Measurements from ENCODE around the gene SPTLC1.

Gene SPTLC1

GRCh38 chr9:92064711-92065110, 50.5 kb downstream of the SPTLC1 start:
- Histone ChIP-seq H3K9ac (ENCODE audit: low read length) (no peak overlapping the region), H3K27me3 (replicated peaks; ENCODE audit: control insufficient read depth, insufficient read depth, low read length) (no peaks in the 10 kb centered on the region), H3K36me3 (ENCODE audit: control insufficient read depth, insufficient read depth, low read length, severe bottlenecking) (peaks cover 63% of the 10 kb centered on the region), H3K9me3 (ENCODE audit: control insufficient read depth, low read length) (peaks cover 31% of the 10 kb centered on the region), H3K4me1 (ENCODE audit: control insufficient read depth, insufficient read depth, low read length) (peaks cover 14% of the 10 kb centered on the region), H3K4me3 (ENCODE audit: low read length) (no peak overlapping the region)
- DNase-seq (ENCODE audit: low read depth): peak; percentile 80

GRCh38 chr9:92061184-92061583, 54.0 kb downstream of the SPTLC1 start:
- no peak overlapping the region for H3K4me3 ChIP-seq (ENCODE audit: low read length)
- no peak for DNase-seq (ENCODE audit: low read depth)
- no peak overlapping the region for H3K9ac ChIP-seq (ENCODE audit: low read length)
- H3K9me3 ChIP-seq (ENCODE audit: control insufficient read depth, low read length): peaks cover 31% of the 10 kb centered on the region
- H3K27me3 ChIP-seq (replicated peaks; ENCODE audit: control insufficient read depth, insufficient read depth, low read length): no peaks in the 10 kb centered on the region
- H3K36me3 ChIP-seq (ENCODE audit: control insufficient read depth, insufficient read depth, low read length, severe bottlenecking): peaks cover 51% of the 10 kb centered on the region
- peaks cover 26% of the 10 kb centered on the region for H3K4me1 ChIP-seq (ENCODE audit: control insufficient read depth, insufficient read depth, low read length)

GRCh38 chr9:92059661-92060060, 55.6 kb downstream of the SPTLC1 start:
- H3K27me3 ChIP-seq (replicated peaks; ENCODE audit: control insufficient read depth, insufficient read depth, low read length): no peaks in the 10 kb centered on the region
- DNase-seq (ENCODE audit: low read depth): no peak
- peaks cover 57% of the 10 kb centered on the region for H3K36me3 ChIP-seq (ENCODE audit: control insufficient read depth, insufficient read depth, low read length, severe bottlenecking)
- H3K4me3 ChIP-seq (ENCODE audit: low read length): no peak overlapping the region
- no peak overlapping the region for H3K9ac ChIP-seq (ENCODE audit: low read length)
- peaks cover 31% of the 10 kb centered on the region for H3K9me3 ChIP-seq (ENCODE audit: control insufficient read depth, low read length)
- peaks cover 18% of the 10 kb centered on the region for H3K4me1 ChIP-seq (ENCODE audit: control insufficient read depth, insufficient read depth, low read length)

- peaks cover 30% of the 10 kb centered on the region for H3K9me3 ChIP-seq (ENCODE audit: control insufficient read depth, low read length)
- no peak for DNase-seq (ENCODE audit: low read depth)
- no peaks in the 10 kb centered on the region for H3K27me3 ChIP-seq (replicated peaks; ENCODE audit: control insufficient read depth, insufficient read depth, low read length)
- H3K4me3 ChIP-seq (ENCODE audit: low read length): no peak overlapping the region
- peaks cover 12% of the 10 kb centered on the region for H3K4me1 ChIP-seq (ENCODE audit: control insufficient read depth, insufficient read depth, low read length)
- H3K36me3 ChIP-seq (ENCODE audit: control insufficient read depth, insufficient read depth, low read length, severe bottlenecking): peaks cover 59% of the 10 kb centered on the region
- H3K9ac ChIP-seq (ENCODE audit: low read length): no peak overlapping the region
Measured at GRCh38 chr9:92058723-92059444, 56.3 kb downstream of the SPTLC1 start.

GRCh38 chr9:92058026-92058425, 57.2 kb downstream of the SPTLC1 start:
- peaks cover 60% of the 10 kb centered on the region for H3K36me3 ChIP-seq (ENCODE audit: control insufficient read depth, insufficient read depth, low read length, severe bottlenecking)
- H3K4me1 ChIP-seq (ENCODE audit: control insufficient read depth, insufficient read depth, low read length): peaks cover 12% of the 10 kb centered on the region
- H3K27me3 ChIP-seq (replicated peaks; ENCODE audit: control insufficient read depth, insufficient read depth, low read length): no peaks in the 10 kb centered on the region
- no peak overlapping the region for H3K4me3 ChIP-seq (ENCODE audit: low read length)
- H3K9me3 ChIP-seq (ENCODE audit: control insufficient read depth, low read length): peaks cover 21% of the 10 kb centered on the region
- no peak overlapping the region for H3K9ac ChIP-seq (ENCODE audit: low read length)
- DNase-seq (ENCODE audit: low read depth): no peak

- no peak overlapping the region for H3K9ac ChIP-seq (ENCODE audit: low read length)
Measured at GRCh38 chr9:92057226-92057625, 58.0 kb downstream of the SPTLC1 start.

GRCh38 chr9:92055624-92056023, 59.6 kb downstream of the SPTLC1 start:
- no peak for DNase-seq (ENCODE audit: low read depth)
- Histone ChIP-seq H3K4me3 (ENCODE audit: low read length) (no peak overlapping the region), H3K9ac (ENCODE audit: low read length) (no peak overlapping the region), H3K27me3 (replicated peaks; ENCODE audit: control insufficient read depth, insufficient read depth, low read length) (no peaks in the 10 kb centered on the region), H3K4me1 (ENCODE audit: control insufficient read depth, insufficient read depth, low read length) (peaks cover 12% of the 10 kb centered on the region), H3K9me3 (ENCODE audit: control insufficient read depth, low read length) (no peaks in the 10 kb centered on the region), H3K36me3 (ENCODE audit: control insufficient read depth, insufficient read depth, low read length, severe bottlenecking) (peaks cover 51% of the 10 kb centered on the region)

More at GRCh38 chr9:92057226-92057625, 58.0 kb downstream of the SPTLC1 start:
- Histone ChIP-seq H3K9me3 (ENCODE audit: control insufficient read depth, low read length) (peaks cover 15% of the 10 kb centered on the region), H3K36me3 (ENCODE audit: control insufficient read depth, insufficient read depth, low read length, severe bottlenecking) (peaks cover 58% of the 10 kb centered on the region), H3K4me3 (ENCODE audit: low read length) (no peak overlapping the region), H3K27me3 (replicated peaks; ENCODE audit: control insufficient read depth, insufficient read depth, low read length) (no peaks in the 10 kb centered on the region), H3K4me1 (ENCODE audit: control insufficient read depth, insufficient read depth, low read length) (peaks cover 12% of the 10 kb centered on the region)
- no peak for DNase-seq (ENCODE audit: low read depth)

- Histone ChIP-seq H3K27me3 (replicated peaks; ENCODE audit: control insufficient read depth, insufficient read depth, low read length) (no peaks in the 10 kb centered on the region), H3K4me3 (ENCODE audit: low read length) (no peak overlapping the region), H3K9me3 (ENCODE audit: control insufficient read depth, low read length) (no peaks in the 10 kb centered on the region), H3K4me1 (ENCODE audit: control insufficient read depth, insufficient read depth, low read length) (no peaks in the 10 kb centered on the region), H3K36me3 (ENCODE audit: control insufficient read depth, insufficient read depth, low read length, severe bottlenecking) (peaks cover 70% of the 10 kb centered on the region), H3K9ac (ENCODE audit: low read length) (no peak overlapping the region)
- peak; percentile 20 for DNase-seq (ENCODE audit: low read depth)
Measured at GRCh38 chr9:92048924-92049625, 66.1 kb downstream of the SPTLC1 start.

GRCh38 chr9:92047500-92047899, 67.7 kb downstream of the SPTLC1 start:
- Histone ChIP-seq H3K4me3 (ENCODE audit: low read length) (no peak overlapping the region), H3K4me1 (ENCODE audit: control insufficient read depth, insufficient read depth, low read length) (no peaks in the 10 kb centered on the region), H3K9me3 (ENCODE audit: control insufficient read depth, low read length) (peaks cover 5% of the 10 kb centered on the region), H3K27me3 (replicated peaks; ENCODE audit: control insufficient read depth, insufficient read depth, low read length) (no peaks in the 10 kb centered on the region), H3K9ac (ENCODE audit: low read length) (no peak overlapping the region), H3K36me3 (ENCODE audit: control insufficient read depth, insufficient read depth, low read length, severe bottlenecking) (peaks cover 72% of the 10 kb centered on the region)
- no peak for DNase-seq (ENCODE audit: low read depth)

GRCh38 chr9:92046676-92047075, 68.5 kb downstream of the SPTLC1 start:
- Histone ChIP-seq H3K4me3 (ENCODE audit: low read length) (no peak overlapping the region), H3K27me3 (replicated peaks; ENCODE audit: control insufficient read depth, insufficient read depth, low read length) (no peaks in the 10 kb centered on the region), H3K36me3 (ENCODE audit: control insufficient read depth, insufficient read depth, low read length, severe bottlenecking) (peaks cover 81% of the 10 kb centered on the region), H3K9ac (ENCODE audit: low read length) (no peak overlapping the region), H3K4me1 (ENCODE audit: control insufficient read depth, insufficient read depth, low read length) (no peaks in the 10 kb centered on the region), H3K9me3 (ENCODE audit: control insufficient read depth, low read length) (peaks cover 13% of the 10 kb centered on the region)
- DNase-seq (ENCODE audit: low read depth): no peak

GRCh38 chr9:92044936-92045335, 70.3 kb downstream of the SPTLC1 start:
- Histone ChIP-seq H3K27me3 (replicated peaks; ENCODE audit: control insufficient read depth, insufficient read depth, low read length) (no peaks in the 10 kb centered on the region), H3K36me3 (ENCODE audit: control insufficient read depth, insufficient read depth, low read length, severe bottlenecking) (peaks cover 87% of the 10 kb centered on the region)
- no peak for DNase-seq (ENCODE audit: low read depth)

More at GRCh38 chr9:92044936-92045335, 70.3 kb downstream of the SPTLC1 start:
- Histone ChIP-seq H3K4me1 (ENCODE audit: control insufficient read depth, insufficient read depth, low read length) (no peaks in the 10 kb centered on the region), H3K9ac (ENCODE audit: low read length) (no peak overlapping the region), H3K9me3 (ENCODE audit: control insufficient read depth, low read length) (peaks cover 18% of the 10 kb centered on the region), H3K4me3 (ENCODE audit: low read length) (no peak overlapping the region)
